ENCODE results near the gene NRIP3.

Gene NRIP3

GRCh38 chr11:9037046-9037780 is 33.4 kb upstream of the NRIP3 start:
- TF ChIP-seq CTCF (conservative IDR thresholded peaks at IDR 0.05; ENCODE audit: control insufficient read depth, insufficient read depth, low read depth, low read length): no peak
- no peak for DNase-seq (ENCODE audit: low read depth)
- no peak overlapping the region for H3K4me3 ChIP-seq (ENCODE audit: control insufficient read depth, low read depth, low read length)

- no peak for TF ChIP-seq CTCF (conservative IDR thresholded peaks at IDR 0.05; ENCODE audit: control insufficient read depth, insufficient read depth, low read depth, low read length)
Observed at GRCh38 chr11:9030601-9031000, 26.8 kb upstream of the NRIP3 start.

GRCh38 chr11:9029422-9029821 is 25.6 kb upstream of the NRIP3 start:
- H3K4me3 ChIP-seq (ENCODE audit: control insufficient read depth, low read depth, low read length): no peak overlapping the region
- DNase-seq (ENCODE audit: low read depth): no peak
- TF ChIP-seq CTCF (conservative IDR thresholded peaks at IDR 0.05; ENCODE audit: control insufficient read depth, insufficient read depth, low read depth, low read length): no peak

More at GRCh38 chr11:9030601-9031000, 26.8 kb upstream of the NRIP3 start:
- DNase-seq (ENCODE audit: low read depth): no peak
- H3K4me3 ChIP-seq (ENCODE audit: control insufficient read depth, low read depth, low read length): no peak overlapping the region

- DNase-seq (ENCODE audit: low read depth): no peak
- H3K4me3 ChIP-seq (ENCODE audit: control insufficient read depth, low read depth, low read length): no peak overlapping the region
- TF ChIP-seq CTCF (conservative IDR thresholded peaks at IDR 0.05; ENCODE audit: control insufficient read depth, insufficient read depth, low read depth, low read length): no peak
Observed at GRCh38 chr11:9028581-9028980, 24.8 kb upstream of the NRIP3 start.

GRCh38 chr11:9025101-9025850 is 21.5 kb upstream of the NRIP3 start:
- no peak overlapping the region for H3K4me3 ChIP-seq (ENCODE audit: control insufficient read depth, low read depth, low read length)
- no peak for TF ChIP-seq CTCF (conservative IDR thresholded peaks at IDR 0.05; ENCODE audit: control insufficient read depth, insufficient read depth, low read depth, low read length)
- no peak for DNase-seq (ENCODE audit: low read depth)

GRCh38 chr11:9022961-9023680 is 19.3 kb upstream of the NRIP3 start:
- no peak overlapping the region for H3K4me3 ChIP-seq (ENCODE audit: control insufficient read depth, low read depth, low read length)
- TF ChIP-seq CTCF (conservative IDR thresholded peaks at IDR 0.05; ENCODE audit: control insufficient read depth, insufficient read depth, low read depth, low read length): no peak
- DNase-seq (ENCODE audit: low read depth): no peak
